ENCODE measurements around the gene MYO18B. TPM values are rescaled to one million over a fixed set of nuclear protein-coding genes. Genes with fewer than 3 reads are reported as not detected.

MYO18B gene
- total RNA-seq, 1 experiment from 2014 or later: 0.24 TPM

DNA sequence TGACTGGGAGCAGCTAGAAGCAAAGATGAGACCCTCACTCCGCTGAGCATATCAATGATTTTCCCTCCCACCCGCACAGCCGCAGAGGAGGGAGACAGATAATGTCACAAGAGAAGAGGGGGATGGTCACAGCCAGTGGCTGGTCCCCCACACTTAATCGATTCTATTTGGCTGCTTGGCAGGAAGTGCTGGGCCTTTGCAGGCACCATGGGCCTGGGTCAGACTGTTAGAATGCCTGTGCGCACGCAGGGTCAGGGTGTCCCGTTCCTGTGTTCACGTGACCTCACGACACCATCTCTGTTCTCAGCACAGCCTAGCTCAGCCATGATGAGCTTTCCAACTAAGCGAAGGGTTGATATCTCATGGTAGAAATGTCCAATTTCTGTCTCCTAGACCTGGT, 107.0 kb downstream of the MYO18B start:
- DNase-seq (ENCODE audit: low read depth): no peak

DNA sequence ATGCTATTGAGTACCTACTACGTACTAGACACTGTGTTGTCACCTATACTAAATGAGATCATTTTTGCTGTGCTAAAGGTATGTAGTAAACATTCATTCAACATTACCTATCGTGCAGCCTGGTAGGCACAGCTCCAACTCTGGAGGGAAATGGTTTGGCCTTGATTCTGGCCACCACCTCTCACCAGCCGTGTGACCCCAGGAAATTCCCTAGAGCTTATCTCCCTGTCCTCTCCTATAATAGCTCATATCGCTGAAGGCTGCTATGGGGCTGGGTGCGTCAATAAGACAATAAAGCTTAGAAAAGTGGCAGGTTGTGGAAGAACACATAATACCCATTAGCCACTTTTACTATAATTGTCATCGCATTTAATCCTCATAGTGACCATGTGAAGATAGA, 107.5 kb downstream of the MYO18B start:
- no peak for DNase-seq (ENCODE audit: low read depth)

DNA sequence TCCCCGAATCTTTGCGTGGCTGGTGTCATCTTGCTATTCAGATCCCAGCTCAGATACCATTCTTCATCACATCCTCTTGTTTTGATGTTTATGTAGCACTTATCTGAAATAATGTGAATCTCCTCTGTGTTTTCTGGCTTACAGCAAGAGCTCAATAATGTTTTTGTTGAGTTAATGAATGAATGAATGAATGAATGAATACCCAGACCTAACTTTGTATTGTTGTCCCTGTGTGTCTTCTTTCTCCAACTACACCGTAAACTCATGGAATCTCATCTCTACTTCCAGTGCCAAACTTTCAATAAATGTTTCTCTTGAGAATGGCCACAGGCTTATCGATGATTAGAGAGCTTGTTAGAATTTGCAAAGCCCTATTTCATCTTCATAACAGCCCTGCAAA, 110.2 kb downstream of the MYO18B start:
- no peak for DNase-seq (ENCODE audit: low read depth)

DNA sequence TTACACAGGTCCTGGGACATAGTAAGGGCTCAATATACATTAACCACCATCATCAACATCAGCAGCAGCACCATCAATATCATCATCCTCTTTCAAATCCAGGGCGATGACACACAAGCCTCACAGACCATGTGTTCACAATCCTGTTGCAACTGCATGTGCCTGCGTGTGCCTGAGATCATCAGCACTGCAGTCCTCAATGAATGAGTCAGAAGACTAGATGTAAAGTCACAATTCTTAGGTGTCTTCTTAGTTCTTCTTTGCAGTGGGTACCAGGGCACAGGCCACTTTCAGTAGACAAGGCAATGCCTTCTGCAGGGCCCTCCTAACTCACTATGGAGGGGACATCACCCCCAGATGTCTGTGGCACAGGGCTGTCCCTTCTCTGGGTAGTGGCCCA, 111.1 kb downstream of the MYO18B start:
- DNase-seq (ENCODE audit: low read depth): peak; percentile 79

DNA sequence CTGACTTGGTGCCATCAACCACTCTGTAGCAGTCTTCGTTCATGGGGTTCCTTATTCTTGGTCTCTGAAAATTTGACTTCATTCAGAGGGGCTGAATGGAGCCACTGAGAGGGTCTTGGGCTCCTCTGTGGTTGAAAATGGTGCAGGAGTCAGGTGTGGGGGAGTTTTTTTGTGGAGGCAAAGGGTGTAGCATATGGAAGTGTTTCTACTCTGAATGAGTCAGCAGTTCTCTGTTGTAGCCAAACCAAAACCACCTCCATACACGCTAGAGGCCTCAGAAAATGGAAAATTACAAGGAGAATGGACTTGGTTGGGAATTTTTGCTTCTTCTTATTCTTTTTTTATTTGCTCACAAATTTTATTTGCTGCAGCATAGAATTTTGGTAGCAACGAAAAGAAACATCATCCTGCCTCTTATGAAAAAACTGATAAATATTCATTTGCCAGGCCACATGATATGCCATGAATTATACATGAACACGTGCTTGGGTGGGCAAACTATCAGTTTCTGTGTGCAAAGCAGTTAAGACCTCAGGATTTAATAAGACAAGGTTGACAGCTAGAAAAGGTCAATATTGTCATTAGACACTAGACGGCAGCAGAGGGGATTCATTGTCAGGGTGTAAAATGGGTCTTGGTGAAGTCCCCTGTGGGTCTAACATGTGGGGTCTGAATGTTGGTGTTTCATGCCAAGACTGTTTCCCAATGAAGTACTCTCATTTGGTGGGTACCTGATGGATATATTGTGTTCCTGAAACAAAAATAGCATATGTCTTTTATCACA, 111.7 kb downstream of the MYO18B start:
- DNase-seq (ENCODE audit: low read depth): peak; percentile 67

DNA sequence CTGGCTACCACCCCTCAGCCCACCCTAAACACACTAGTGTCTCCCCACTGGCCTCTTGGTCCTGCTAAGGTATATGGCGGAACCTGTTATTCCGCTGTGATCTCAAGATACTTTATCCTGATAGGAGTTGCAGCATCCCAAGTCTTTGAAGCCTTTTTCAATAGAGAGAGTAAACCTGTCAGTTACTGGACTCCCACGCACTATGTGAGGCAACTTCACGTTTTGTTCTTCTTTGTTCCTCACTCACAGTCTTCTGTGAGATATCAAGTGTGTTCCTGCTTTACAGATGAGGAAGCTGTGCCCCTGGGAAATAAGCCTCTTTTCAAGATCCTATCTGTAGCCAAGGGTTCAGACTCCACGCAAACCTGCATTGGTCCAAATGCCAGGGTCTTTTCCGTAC, 127.8 kb downstream of the MYO18B start:
- no peak for DNase-seq (ENCODE audit: low read depth)

DNA sequence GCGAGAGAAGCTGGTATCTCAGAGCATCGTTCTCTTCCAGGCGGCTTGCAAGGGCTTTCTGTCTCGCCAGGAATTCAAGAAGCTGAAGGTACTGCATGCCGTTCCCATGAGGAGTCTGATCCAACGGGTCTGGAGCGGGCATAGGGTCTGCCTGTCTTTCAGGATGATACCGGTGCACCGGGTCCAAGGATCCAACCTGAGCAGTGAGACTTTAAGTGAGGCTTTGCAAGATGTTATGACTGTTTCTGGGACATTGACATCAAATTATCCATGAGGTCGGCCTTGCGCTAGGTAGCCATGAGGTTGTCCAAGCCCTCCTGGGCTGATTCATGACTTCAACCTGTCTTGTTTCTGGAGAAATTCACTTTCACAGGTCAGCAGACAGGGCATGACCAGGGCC, 132.3 kb downstream of the MYO18B start:
- DNase-seq (ENCODE audit: low read depth): no peak

DNA sequence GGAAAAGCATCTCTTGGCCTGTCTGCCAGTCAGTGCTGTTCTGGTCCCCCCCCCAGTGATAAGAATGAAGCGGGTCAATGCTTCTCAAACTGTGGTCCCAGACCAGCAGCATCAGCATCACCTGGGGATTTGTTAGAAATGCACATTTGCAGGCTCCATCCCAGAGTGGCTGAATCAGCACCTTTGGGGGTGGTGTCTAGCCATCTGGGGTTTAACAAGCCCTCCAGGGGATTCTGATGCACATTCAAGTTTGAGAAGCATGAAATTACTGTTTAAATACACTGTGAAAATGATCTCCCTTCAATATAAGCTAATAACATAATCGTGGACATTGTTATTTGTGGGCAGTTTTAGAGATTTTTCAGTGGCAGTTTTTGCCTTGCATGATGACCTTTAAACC, 133.5 kb downstream of the MYO18B start:
- no peak for DNase-seq (ENCODE audit: low read depth)

DNA sequence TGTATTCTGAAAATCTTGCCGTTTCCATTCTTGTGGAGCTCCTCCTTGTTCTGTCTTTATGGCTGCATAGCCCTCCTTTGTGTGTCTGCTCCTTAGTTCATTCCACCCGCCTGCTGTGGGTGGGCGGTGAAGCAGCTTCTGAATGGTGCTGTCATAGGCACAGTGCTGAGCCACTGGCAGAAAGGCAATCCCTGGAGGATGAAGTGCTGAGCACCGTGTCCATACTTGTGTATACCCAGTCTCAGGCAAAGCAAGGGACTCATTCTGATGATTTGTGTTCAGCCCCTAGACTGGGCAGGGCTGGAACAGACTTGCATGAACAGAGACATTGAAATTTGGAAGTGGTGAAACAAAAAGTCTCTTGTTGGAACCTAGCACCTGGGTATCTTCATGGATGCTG, 134.9 kb downstream of the MYO18B start:
- DNase-seq (ENCODE audit: low read depth): no peak

DNA sequence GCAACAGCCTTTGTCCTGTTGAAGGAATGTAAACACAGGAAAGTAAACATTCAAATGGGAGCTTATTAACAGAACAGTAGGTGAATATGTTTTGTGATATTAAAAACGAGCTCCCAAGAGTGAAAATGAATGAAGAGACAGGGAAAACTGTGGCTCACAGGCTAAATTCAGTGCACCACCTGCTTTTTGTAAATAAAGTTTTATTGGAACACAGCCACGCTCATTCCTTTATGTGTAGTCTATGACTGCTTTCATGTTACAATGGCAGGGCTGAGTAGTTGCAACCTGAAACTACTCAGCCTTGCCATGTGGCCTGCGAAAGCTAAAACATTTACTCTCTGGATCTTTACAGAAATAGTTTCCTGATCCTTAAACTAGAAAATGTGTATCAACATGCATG, 136.9 kb downstream of the MYO18B start:
- no peak for DNase-seq (ENCODE audit: low read depth)

DNA sequence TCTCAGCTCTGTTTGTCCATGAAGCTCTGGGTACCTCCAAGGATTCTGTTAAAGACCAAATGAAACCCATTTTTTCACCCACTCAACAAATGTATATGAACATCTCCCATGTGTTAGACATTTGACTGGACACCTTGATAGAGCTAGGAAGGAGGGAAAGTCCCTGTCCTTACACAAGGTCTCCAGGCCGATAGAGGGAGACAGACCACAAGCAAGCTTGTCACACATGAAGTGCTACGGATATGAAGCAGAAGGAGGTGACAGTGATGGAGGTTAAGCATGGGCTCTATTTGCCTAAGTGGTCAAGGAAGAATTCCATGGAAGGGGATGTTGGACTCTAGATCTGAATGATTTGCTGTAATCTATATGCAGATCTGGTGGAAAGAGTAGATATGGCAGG, 138.5 kb downstream of the MYO18B start:
- no peak for DNase-seq (ENCODE audit: low read depth)

DNA sequence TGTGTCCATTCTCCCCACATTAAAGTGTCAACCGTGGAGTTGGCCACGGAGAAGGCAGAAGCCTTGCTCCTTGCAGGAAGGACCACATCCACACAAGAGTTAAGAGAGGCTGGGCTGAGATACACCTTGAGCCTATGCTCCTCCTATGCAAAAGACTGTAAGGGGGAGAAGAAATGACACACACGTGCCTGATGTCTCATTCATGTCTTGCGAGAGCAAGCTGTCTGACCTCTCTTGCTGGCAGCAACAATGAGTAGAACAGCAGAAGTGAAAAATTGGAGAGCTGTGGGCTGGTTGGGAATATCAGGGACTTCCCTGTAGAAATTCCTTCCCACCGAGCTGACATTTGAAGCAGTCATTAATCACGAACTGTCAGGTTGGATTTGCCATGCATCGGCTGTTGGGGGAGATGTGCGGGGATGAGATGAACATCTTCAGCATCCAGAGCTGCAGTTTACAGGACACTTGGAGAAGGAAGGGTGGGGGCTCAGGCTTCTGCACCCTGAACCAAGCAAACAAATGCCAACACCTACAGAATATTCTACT, 139.3 kb downstream of the MYO18B start:
- no peak for DNase-seq (ENCODE audit: low read depth)

DNA sequence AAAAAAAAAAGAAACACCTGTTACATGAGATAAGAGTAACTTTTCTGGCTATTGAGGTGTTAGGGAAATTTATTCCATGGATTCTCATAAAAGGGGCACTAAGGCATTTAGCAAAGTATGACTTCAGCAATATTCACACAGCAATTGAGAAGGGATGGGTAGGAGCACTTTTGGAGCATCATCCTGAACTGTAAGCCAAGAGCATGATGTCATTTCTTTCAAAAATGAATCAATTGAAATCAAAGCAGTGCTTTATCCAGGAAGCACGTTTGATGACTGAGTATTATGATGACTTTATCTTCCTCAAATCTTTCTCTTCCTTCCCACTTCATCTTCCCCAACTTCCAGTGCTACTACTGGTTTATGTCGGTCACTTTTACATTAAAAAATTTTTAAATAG, 140.4 kb downstream of the MYO18B start:
- DNase-seq (ENCODE audit: low read depth): no peak

DNA sequence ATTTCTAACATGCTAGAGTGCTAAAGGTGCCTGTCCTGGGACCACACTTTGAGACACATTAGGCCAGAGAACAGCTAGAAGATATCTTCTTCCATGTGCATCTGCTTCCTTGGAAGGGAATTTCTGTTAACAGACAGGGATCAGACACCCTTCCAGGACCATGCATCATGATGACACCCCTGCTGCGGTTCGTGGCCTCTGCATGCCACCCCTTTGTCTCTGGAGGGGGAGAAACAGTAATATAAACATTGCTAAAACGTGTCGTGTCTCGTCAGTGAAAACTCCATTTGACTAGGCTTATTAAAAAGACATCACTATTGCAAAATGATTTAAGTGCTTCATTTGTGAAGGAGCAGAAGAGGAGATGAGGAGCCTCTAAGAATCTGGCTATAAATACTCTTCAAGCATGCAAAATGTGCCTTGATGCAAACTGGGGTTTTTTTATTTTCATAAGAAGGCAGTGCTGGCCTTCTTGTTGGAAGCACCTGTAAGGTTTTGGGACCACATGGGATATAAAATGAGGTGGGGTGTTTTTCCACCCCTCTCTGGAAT, 141.6 kb downstream of the MYO18B start:
- DNase-seq (ENCODE audit: low read depth): no peak

DNA sequence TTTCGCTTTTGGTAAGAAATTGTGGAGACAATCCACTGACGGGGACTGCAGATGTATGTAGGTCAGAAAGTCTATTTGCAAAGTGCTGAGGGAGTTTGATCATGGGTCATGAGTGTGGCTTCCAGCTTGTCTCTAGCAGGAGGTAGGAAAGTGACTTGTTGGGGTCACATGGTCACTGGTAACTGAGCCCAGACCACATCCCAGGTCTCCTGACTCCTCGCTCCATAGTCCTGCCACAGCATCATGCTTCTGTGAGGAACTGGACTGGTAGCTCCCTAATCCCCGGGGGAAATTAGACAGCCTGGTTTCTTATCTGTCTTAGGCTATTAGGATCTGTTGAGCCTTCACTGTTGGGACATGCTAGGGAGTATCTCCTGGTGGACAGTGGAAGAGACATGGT, 142.1 kb downstream of the MYO18B start:
- DNase-seq (ENCODE audit: low read depth): no peak

DNA sequence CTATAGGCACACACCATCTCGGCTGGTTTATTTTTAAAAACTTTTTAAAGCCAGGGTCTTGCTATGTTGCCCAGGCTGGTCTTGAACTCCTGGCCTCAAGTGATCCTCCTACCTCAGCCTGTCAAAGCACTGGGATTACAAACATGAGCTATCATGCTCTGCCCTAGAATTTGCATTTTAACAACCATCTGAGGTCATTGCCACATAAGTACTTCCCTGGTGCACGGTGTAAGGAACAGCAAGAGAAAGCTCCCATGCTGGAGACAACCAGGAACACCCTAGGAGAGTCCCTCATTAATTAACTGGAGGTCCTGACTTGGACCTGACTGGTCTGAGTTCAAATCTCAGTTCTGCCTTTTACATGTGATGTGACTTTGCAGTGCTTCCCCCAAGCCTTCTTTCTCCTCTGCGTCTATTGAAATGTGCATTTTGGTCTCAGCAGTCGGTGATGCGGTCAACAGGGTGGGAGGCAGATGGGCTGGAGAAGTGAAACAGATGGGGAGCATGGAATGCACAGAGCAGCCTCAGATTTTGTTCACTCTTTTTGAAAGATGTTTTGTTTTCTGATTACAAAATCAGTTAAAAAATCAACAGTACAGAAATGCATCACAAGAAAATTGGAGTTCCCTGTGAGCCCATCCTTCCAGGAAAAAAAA, 146.5 kb downstream of the MYO18B start:
- no peak for DNase-seq (ENCODE audit: low read depth)

DNA sequence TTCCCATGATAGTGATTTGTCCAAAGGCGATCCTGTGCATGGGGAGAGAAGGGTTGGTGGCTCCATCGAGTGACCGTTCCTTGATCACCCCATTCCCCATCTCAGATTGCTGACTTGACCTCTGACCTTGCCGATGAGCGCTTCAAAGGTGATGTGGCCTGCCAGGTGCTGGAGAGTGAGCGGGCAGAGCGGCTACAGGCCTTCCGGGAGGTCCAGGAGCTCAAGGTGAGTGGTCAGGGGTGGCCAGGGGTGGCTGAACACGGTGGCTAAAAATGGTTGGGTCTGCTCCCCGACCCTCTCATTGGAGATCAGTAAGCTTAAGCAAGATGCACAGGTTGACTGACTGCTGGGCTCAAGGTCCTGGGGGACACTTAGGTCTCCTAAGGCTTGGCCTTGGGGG, 148.7 kb downstream of the MYO18B start:
- DNase-seq (ENCODE audit: low read depth): no peak

DNA sequence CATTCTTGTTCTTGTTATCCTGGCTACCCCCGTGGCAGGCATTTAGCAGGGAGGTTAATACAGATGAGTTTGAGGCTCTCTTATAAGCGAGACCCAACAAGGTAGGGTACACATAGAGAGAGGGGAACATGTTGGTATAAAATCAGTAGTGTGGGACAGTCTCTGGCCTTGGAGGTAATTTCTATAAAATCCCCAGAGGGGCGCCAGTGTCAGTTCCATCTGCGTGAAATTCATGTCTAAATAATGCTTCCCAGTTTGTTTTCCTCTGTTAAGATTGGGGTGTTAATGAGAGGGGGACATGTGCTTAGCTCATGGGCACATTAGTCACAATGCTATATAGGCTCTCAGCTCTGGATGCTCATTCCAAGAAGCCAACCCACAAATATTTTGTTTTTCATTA, 150.7 kb downstream of the MYO18B start:
- no peak for DNase-seq (ENCODE audit: low read depth)

DNA sequence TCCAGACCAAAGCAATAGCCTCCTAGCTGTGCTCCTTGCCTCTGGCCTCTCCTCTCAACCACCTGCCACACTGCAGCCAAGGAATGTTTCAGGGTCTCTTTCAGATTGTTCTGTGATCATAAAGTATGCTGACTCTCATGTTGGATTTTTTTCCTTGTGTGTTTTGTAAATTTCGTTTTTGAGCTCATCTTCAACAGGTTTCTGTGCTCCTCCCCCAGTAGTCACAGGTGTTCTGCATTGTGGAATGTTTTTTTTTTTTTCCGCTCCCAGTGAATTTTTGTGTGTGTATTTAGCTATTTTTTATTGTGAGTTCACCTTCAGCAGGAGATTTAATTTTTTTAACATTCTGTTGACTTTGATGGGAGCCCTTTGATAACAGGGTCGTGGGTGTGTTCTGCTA, 153.7 kb downstream of the MYO18B start:
- no peak for DNase-seq (ENCODE audit: low read depth)

DNA sequence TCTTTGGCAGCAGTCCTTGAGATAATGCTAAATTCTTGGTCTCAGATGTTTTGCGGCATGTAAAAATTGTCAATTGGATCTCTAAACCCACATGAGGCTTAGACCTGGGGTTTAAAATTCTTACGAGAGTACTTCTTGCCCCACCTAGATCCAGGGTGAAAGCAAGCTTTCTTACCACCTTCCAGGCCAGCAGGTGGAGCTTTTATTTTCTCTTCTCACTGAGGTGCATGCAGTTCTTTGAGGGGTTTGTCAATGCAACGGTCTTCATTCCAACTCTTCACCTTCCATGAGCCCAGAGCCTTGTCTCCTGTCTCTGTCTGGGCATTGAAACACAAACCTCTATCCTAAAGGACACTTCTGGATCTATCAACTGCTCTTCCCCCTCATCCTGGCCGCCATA, 154.1 kb downstream of the MYO18B start:
- DNase-seq (ENCODE audit: low read depth): no peak

DNA sequence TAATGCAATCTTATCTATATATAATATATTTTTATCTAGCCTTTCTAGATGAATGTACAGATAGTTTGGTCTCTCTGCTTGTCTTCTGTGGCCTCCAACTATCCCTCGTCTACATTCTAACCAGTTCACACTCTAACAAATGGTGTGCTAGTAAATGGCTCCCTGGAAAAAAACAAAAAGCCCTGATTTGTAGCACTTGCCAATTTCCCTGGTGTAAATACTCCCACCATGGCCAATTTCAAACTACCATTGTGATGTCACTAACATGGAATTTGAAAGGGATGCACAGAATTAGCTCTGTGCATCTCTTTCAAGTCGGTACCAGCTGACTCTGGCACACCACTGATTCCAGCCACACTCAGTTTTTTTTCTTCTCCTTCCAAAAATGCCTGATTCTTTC, 154.6 kb downstream of the MYO18B start:
- DNase-seq (ENCODE audit: low read depth): no peak

DNA sequence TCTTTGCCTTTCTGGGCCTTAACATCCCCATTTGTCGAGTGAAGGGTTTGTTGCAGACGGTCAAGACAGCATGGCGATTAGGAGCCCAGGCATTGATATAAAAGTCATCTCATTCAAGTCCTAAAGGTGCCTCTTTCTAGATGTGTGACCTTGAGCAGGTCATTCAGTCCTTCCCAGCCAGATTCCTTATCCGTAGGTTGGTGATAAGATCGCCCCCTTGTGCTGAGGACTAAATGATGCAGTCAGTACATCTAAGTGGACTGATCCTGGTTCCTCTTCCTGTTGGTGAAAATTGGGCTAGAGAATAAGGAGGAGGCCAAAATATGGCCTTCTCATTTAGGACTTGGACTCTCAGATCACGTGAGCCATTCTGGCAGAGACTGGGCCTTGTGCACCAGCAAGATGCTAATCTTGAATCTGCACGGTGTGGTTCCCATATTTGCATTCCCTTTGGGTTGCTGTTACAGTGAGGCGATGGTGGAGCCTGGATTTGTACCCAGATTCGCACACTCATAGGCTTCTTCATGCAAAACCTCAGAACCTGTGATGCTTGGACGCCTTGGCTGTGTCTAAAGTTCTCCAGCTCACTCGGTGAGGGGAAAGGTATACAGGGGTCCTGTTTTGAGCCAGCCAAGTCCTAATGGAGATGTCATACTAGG, 156.8 kb downstream of the MYO18B start:
- DNase-seq (ENCODE audit: low read depth): peak; percentile 15

DNA sequence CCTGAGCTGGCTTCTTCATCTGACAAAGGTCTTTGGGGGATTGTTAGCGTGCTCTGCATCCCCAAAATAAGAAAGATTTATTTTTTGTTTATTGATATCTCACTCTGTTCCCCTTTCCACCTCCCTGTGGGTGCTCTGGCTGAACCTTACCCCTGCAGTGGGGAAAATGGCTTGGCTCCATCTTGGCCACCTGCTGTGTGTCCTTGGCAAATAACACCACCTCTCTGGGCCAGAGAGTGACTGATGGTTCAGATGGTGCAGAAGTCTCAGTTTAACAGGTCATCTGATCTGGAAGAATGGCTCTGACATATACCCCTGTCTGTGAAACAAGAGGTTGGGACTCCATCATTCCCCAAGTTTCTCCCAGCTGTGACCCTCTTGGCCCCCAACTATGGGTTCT, 157.6 kb downstream of the MYO18B start:
- no peak for DNase-seq (ENCODE audit: low read depth)
